Naive thymus-derived CD4-positive, alpha-beta T cell (primary cell): ENCODE data around the gene IGFN1. TPM values are rescaled to one million over a fixed set of nuclear protein-coding genes. Genes with fewer than 3 reads are reported as not detected.

Experiments
- ATAC-seq: fragments of 150-1000 bp; cut with Tn5 transposase; 2 replicates; pipeline ENCODE4 v1.10.0; 2021; ENCODE audit warnings: mild to moderate bottlenecking, moderate library complexity
- CTCF ChIA-PET: fragments of 350-600 bp; sonication (Branson Sonifier 250); formaldehyde crosslinking; loops from one replicate; lab custom pipeline; 2021; ENCODE audit warnings: antibody characterized with exemption; lab: Charles Lee
- POLR2A ChIA-PET: fragments of 350-600 bp; sonication (Branson Sonifier 250); formaldehyde crosslinking; loops from one replicate; lab custom pipeline; 2021; ENCODE audit warnings: antibody characterized with exemption, inconsistent platforms; lab: Charles Lee
- DNase-seq, 9 donors: peaks; one replicate each; pipeline versions ENCODE4 v3.0.0 to v3.0.0-alpha.2; 2020 to 2022; ENCODE audit warnings: mixed read lengths in 1 of 9
- H3K27ac ChIP-seq: one replicate; pipeline ENCODE4 v1.7.0; 2013; ENCODE audit warnings: mild to moderate bottlenecking, low read depth, low read length, moderate library complexity
- H3K27me3 ChIP-seq, 2 donors: one replicate each; pipeline ENCODE4 v1.7.0; 2013; ENCODE audit warnings: low read length in 2 of 2, mild to moderate bottlenecking in 2 of 2, moderate library complexity in 2 of 2; ENCODE audit not compliant: control insufficient read depth in 2 of 2, insufficient read depth in 2 of 2
- H3K36me3 ChIP-seq, 3 experiments: 1 replicate in 2 of 3; 2 replicates in 1 of 3; pipeline ENCODE4 v1.7.0; 2013; ENCODE audit warnings: low read length in 3 of 3, mild to moderate bottlenecking in 3 of 3, moderate library complexity in 1 of 3; ENCODE audit not compliant: insufficient read depth in 3 of 3, control insufficient read depth in 2 of 3
- H3K4me1 ChIP-seq, 2 donors: one replicate each; pipeline ENCODE4 v1.7.0; 2013; ENCODE audit warnings: low read length in 2 of 2, mild to moderate bottlenecking in 2 of 2, moderate library complexity in 1 of 2; ENCODE audit not compliant: control insufficient read depth in 2 of 2, insufficient read depth in 2 of 2
- H3K4me3 ChIP-seq: 2 replicates; pipeline ENCODE4 v1.7.0; 2013; ENCODE audit warnings: mild to moderate bottlenecking, low read length
- H3K9me3 ChIP-seq, 3 experiments: 1 replicate in 2 of 3; 2 replicates in 1 of 3; pipeline ENCODE4 v1.7.0; 2013; ENCODE audit warnings: low read length in 3 of 3; ENCODE audit not compliant: control insufficient read depth in 2 of 3
- H3K27ac Mint-ChIP-seq, 9 donors: one replicate each; pipeline ENCODE4 v1.8.0; 2020 to 2022; ENCODE audit warnings: mixed read lengths in 9 of 9, mild to moderate bottlenecking in 8 of 9, moderate library complexity in 5 of 9, inconsistent platforms in 2 of 9
- H3K27me3 Mint-ChIP-seq, 5 donors: one replicate each; pipeline ENCODE4 v1.8.0; 2021 to 2022; ENCODE audit warnings: mixed read lengths in 5 of 5, mild to moderate bottlenecking in 1 of 5
- H3K36me3 Mint-ChIP-seq, 5 donors: one replicate each; pipeline ENCODE4 v1.8.0; 2020 to 2022; ENCODE audit warnings: mixed read lengths in 5 of 5, mild to moderate bottlenecking in 3 of 5, inconsistent platforms in 1 of 5
- H3K4me1 Mint-ChIP-seq, 7 donors: one replicate each; pipeline ENCODE4 v1.8.0; 2020 to 2022; ENCODE audit warnings: mixed read lengths in 7 of 7, mild to moderate bottlenecking in 3 of 7, inconsistent platforms in 1 of 7
- H3K4me3 Mint-ChIP-seq, 10 donors: one replicate each; pipeline ENCODE4 v1.8.0; 2020 to 2022; ENCODE audit warnings: mild to moderate bottlenecking in 10 of 10, mixed read lengths in 10 of 10, moderate library complexity in 6 of 10, inconsistent platforms in 2 of 10
- H3K9me3 Mint-ChIP-seq, 11 donors: one replicate each; pipeline ENCODE4 v1.8.0; 2020 to 2022; ENCODE audit warnings: mixed read lengths in 11 of 11, mild to moderate bottlenecking in 4 of 11, inconsistent platforms in 1 of 11, moderate library complexity in 1 of 11
- intact Hi-C, 2 donors: fragments of 100-400 bp; cut with micrococcal nuclease; formaldehyde crosslinking; loops; one replicate each; pipeline ENCODE4 v1.15.1; 2023
- polyA plus RNA-seq, 2 donors: library from polyadenylated mRNA; unstranded; fragments of 300-500 nt; fragmentation: Illumina TruSeq; gene quantifications; one replicate each; pipeline ENCODE4 v1.2.3, GENCODE V29; 2021
- total RNA-seq, 6 experiments: library from RNA in 5 of 6; stranded (reverse) in 5 of 6; gene quantifications; 1 replicate in 5 of 6; 2 replicates in 1 of 6; pipeline ENCODE4 v1.2.3 and lab custom pipeline; 2021 to 2026

IGFN1 gene
- total and polyA plus RNA-seq, 7 experiments from 2014 or later: not detected

- no peaks in the 10 kb centered on the region for H3K9me3 ChIP-seq
- peaks cover 0 to 6% (median 3%) of the 10 kb centered on the region in 11 donors for H3K9me3 Mint-ChIP-seq
- no peaks in the 10 kb centered on the region for H3K36me3 ChIP-seq
- peaks cover 0 to 7% of the 10 kb centered on the region in 2 donors for H3K4me1 ChIP-seq
- no peak overlapping the region for H3K4me3 ChIP-seq
- H3K4me3 Mint-ChIP-seq: no peak overlapping the region
- ChIA-PET CTCF (interaction anchor here (0.6 to 1.0 kb wide), 2 partner anchors 14 to 193 kb away, joined by 3 read pairs; no protein-coding TSS in a partner anchor), POLR2A (no interaction called here)
- H3K36me3 Mint-ChIP-seq: peaks cover 0 to 4% (median 2%) of the 10 kb centered on the region in 5 donors
- H3K27ac Mint-ChIP-seq: no peak overlapping the region
- no peaks in the 10 kb centered on the region for H3K27me3 ChIP-seq
- intact Hi-C loops: no loop called here
- DNase-seq (no peak), ATAC-seq (no peak)
- H3K27me3 Mint-ChIP-seq: peaks cover 9 to 38% (median 20%) of the 10 kb centered on the region in 5 donors
- H3K27ac ChIP-seq: no peak overlapping the region
- peaks cover 6 to 14% (median 9%) of the 10 kb centered on the region in 7 donors for H3K4me1 Mint-ChIP-seq
These were observed 16.9 kb upstream of the IGFN1 start for GRCh38 chr1:201173736-201174135.

GRCh38 chr1:201175820-201176500, 14.7 kb upstream of the IGFN1 start:
- H3K27me3 Mint-ChIP-seq: peaks cover 21 to 37% (median 29%) of the 10 kb centered on the region in 5 donors
- no peak for DNase-seq
- ChIA-PET POLR2A (interaction anchor here (0.6 kb wide), 1 partner anchor 251 kb away, joined by 3 read pairs; no protein-coding TSS in a partner anchor), CTCF (no interaction called here)
- H3K4me1 Mint-ChIP-seq: peaks cover 5 to 10% (median 8%) of the 10 kb centered on the region in 7 donors
- intact Hi-C loops: no loop called here
- Histone ChIP-seq H3K36me3 (no peaks in the 10 kb centered on the region), H3K27me3 (no peaks in the 10 kb centered on the region), H3K4me1 (peaks cover 0 to 7% of the 10 kb centered on the region in 2 donors), H3K9me3 (no peaks in the 10 kb centered on the region), H3K4me3 (no peak overlapping the region), H3K27ac (no peak overlapping the region)
- H3K4me3 Mint-ChIP-seq: no peak overlapping the region
- H3K36me3 Mint-ChIP-seq: peaks cover 2 to 13% (median 5%) of the 10 kb centered on the region in 5 donors
- no peak for ATAC-seq
- H3K9me3 Mint-ChIP-seq: peaks cover 0 to 17% (median 9%) of the 10 kb centered on the region in 11 donors
- no peak overlapping the region for H3K27ac Mint-ChIP-seq

- ATAC-seq (no peak), DNase-seq (no peak)
- H3K36me3 ChIP-seq: no peaks in the 10 kb centered on the region
- H3K9me3 ChIP-seq: no peaks in the 10 kb centered on the region
- H3K4me1 ChIP-seq: no peaks in the 10 kb centered on the region
- Mint-ChIP-seq H3K27ac (no peak overlapping the region), H3K27me3 (peaks cover 19 to 37% (median 32%) of the 10 kb centered on the region in 5 donors), H3K4me3 (no peak overlapping the region), H3K36me3 (peaks cover 0 to 13% (median 5%) of the 10 kb centered on the region in 5 donors), H3K9me3 (peaks cover 0 to 17% (median 9%) of the 10 kb centered on the region in 11 donors), H3K4me1 (peaks cover 0 to 2% (median under 1%) of the 10 kb centered on the region in 7 donors)
- intact Hi-C loops: no loop called here
- POLR2A ChIA-PET: no interaction called here
- CTCF ChIA-PET: no interaction called here
- H3K4me3 ChIP-seq: no peak overlapping the region
- H3K27ac ChIP-seq: no peak overlapping the region
- no peaks in the 10 kb centered on the region for H3K27me3 ChIP-seq
These were observed 13.7 kb upstream of the IGFN1 start for GRCh38 chr1:201176940-201177339.

GRCh38 chr1:201178718-201179117, 11.9 kb upstream of the IGFN1 start:
- POLR2A ChIA-PET: no interaction called here
- no peaks in the 10 kb centered on the region for H3K27me3 ChIP-seq
- ATAC-seq: no peak
- no peak for DNase-seq
- intact Hi-C loops: no loop called here
- H3K27me3 Mint-ChIP-seq: peaks cover 18 to 40% (median 30%) of the 10 kb centered on the region in 5 donors
- no peaks in the 10 kb centered on the region for H3K36me3 ChIP-seq
- no peak overlapping the region for H3K27ac Mint-ChIP-seq
- no peaks in the 10 kb centered on the region for H3K4me1 ChIP-seq
- peaks cover 0 to 13% (median 5%) of the 10 kb centered on the region in 5 donors for H3K36me3 Mint-ChIP-seq
- CTCF ChIA-PET: no interaction called here
- no peak overlapping the region for H3K4me3 Mint-ChIP-seq
- no peaks in the 10 kb centered on the region for H3K4me1 Mint-ChIP-seq
- no peak overlapping the region for H3K4me3 ChIP-seq
- H3K27ac ChIP-seq: no peak overlapping the region
- peaks cover 0 to 17% (median 9%) of the 10 kb centered on the region in 11 donors for H3K9me3 Mint-ChIP-seq
- no peaks in the 10 kb centered on the region for H3K9me3 ChIP-seq

GRCh38 chr1:201180141-201180540, 10.5 kb upstream of the IGFN1 start:
- Histone ChIP-seq H3K4me1 (no peaks in the 10 kb centered on the region), H3K27ac (no peak overlapping the region), H3K4me3 (no peak overlapping the region), H3K27me3 (no peaks in the 10 kb centered on the region), H3K9me3 (no peaks in the 10 kb centered on the region), H3K36me3 (no peaks in the 10 kb centered on the region)
- intact Hi-C loops: no loop called here
- DNase-seq (no peak), ATAC-seq (no peak)
- ChIA-PET CTCF (no interaction called here), POLR2A (no interaction called here)
- peaks cover 0 to 17% (median 9%) of the 10 kb centered on the region in 11 donors for H3K9me3 Mint-ChIP-seq
- peaks cover 0 to 1% (median 0%) of the 10 kb centered on the region in 7 donors for H3K4me1 Mint-ChIP-seq
- peaks cover 0 to 13% (median 5%) of the 10 kb centered on the region in 5 donors for H3K36me3 Mint-ChIP-seq
- no peak overlapping the region for H3K4me3 Mint-ChIP-seq
- H3K27me3 Mint-ChIP-seq: peaks cover 18 to 43% (median 27%) of the 10 kb centered on the region in 5 donors
- H3K27ac Mint-ChIP-seq: no peak overlapping the region

- H3K36me3 Mint-ChIP-seq: peaks cover 0 to 13% (median 5%) of the 10 kb centered on the region in 5 donors
- no peak overlapping the region for H3K27ac ChIP-seq
- ChIA-PET POLR2A (no interaction called here), CTCF (no interaction called here)
- H3K36me3 ChIP-seq: no peaks in the 10 kb centered on the region
- H3K27me3 ChIP-seq: no peaks in the 10 kb centered on the region
- ATAC-seq (no peak), DNase-seq (no peak)
- H3K4me3 ChIP-seq: no peak overlapping the region
- peaks cover 0 to 1% (median 0%) of the 10 kb centered on the region in 7 donors for H3K4me1 Mint-ChIP-seq
- H3K4me1 ChIP-seq: no peaks in the 10 kb centered on the region
- peaks cover 0 to 17% (median 9%) of the 10 kb centered on the region in 11 donors for H3K9me3 Mint-ChIP-seq
- peaks cover 18 to 43% (median 27%) of the 10 kb centered on the region in 5 donors for H3K27me3 Mint-ChIP-seq
- H3K9me3 ChIP-seq: no peaks in the 10 kb centered on the region
- H3K4me3 Mint-ChIP-seq: no peak overlapping the region
- intact Hi-C loops: no loop called here
- H3K27ac Mint-ChIP-seq: no peak overlapping the region
These were observed 9.7 kb upstream of the IGFN1 start for GRCh38 chr1:201180901-201181300.
